ENCODE data around the gene RELA. TPM values are rescaled to one million over a fixed set of nuclear protein-coding genes. Genes with fewer than 3 reads are reported as not detected.

The RELA gene
- total and polyA plus RNA-seq, 2 of the 13 experiments (the other 11 are each of a cell fraction or from before 2014, with no cell fraction given), result 21.4 to 40.5 TPM

GRCh38 chr11:65711785-65712632 lies 49.3 kb upstream of the RELA start, which contains the start of gene KAT5 (continued):
- peak; percentile 42 for TF ChIP-seq PHF5A (CRISPR knock-in tag; IDR thresholded peaks at IDR 0.05; ENCODE audit: low read depth, unreplicated experiment)
- TF ChIP-seq, protein P1, sequence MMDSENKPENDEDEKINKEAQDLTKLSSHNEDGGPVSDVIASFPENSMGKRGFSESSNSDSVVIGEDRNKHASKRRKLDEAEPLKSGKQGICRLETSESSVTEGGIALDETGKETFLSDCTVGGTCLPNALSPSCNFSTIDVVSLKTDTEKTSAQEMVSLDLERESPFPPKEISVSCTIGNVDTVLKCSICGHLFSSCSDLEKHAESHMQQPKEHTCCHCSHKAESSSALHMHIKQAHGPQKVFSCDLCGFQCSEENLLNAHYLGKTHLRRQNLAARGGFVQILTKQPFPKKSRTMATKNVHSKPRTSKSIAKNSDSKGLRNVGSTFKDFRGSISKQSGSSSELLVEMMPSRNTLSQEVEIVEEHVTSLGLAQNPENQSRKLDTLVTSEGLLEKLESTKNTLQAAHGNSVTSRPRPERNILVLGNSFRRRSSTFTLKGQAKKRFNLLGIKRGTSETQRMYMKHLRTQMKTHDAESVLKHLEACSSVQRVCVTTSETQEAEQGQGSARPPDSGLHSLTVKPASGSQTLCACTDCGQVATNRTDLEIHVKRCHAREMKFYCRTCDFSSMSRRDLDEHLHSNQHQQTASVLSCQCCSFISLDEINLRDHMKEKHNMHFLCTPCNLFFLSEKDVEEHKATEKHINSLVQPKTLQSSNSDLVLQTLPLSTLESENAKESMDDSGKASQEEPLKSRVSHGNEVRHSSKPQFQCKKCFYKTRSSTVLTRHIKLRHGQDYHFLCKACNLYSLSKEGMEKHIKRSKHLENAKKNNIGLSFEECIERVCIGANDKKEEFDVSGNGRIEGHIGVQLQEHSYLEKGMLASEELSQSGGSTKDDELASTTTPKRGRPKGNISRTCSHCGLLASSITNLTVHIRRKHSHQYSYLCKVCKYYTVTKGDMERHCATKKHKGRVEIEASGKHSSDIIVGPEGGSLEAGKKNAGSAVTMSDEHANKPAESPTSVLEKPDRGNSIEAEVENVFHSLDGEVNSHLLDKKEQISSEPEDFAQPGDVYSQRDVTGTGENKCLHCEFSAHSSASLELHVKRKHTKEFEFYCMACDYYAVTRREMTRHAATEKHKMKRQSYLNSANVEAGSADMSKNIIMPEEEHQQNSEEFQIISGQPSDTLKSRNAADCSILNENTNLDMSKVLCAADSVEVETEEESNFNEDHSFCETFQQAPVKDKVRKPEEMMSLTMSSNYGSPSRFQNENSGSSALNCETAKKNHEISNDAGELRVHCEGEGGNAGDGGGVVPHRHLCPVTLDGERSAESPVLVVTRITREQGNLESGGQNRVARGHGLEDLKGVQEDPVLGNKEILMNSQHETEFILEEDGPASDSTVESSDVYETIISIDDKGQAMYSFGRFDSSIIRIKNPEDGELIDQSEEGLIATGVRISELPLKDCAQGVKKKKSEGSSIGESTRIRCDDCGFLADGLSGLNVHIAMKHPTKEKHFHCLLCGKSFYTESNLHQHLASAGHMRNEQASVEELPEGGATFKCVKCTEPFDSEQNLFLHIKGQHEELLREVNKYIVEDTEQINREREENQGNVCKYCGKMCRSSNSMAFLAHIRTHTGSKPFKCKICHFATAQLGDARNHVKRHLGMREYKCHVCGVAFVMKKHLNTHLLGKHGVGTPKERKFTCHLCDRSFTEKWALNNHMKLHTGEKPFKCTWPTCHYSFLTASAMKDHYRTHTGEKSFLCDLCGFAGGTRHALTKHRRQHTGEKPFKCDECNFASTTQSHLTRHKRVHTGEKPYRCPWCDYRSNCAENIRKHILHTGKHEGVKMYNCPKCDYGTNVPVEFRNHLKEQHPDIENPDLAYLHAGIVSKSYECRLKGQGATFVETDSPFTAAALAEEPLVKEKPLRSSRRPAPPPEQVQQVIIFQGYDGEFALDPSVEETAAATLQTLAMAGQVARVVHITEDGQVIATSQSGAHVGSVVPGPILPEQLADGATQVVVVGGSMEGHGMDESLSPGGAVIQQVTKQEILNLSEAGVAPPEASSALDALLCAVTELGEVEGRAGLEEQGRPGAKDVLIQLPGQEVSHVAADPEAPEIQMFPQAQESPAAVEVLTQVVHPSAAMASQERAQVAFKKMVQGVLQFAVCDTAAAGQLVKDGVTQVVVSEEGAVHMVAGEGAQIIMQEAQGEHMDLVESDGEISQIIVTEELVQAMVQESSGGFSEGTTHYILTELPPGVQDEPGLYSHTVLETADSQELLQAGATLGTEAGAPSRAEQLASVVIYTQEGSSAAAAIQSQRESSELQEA (CRISPR knock-in tag; IDR thresholded peaks at IDR 0.05; ENCODE audit: not compliant biosample characterization), result peak; percentile 96
- TF ChIP-seq ZNF567 (CRISPR knock-in tag; IDR thresholded peaks at IDR 0.05; ENCODE audit: borderline replicate concordance), result peak; percentile 37; the same call in 1 of the 2 replicates
- 0 out of 2 replicates have a peak, but pooled peaks have one; percentile 59 for TF ChIP-seq PRDM10 (CRISPR knock-in tag; IDR thresholded peaks at IDR 0.05; ENCODE audit: low read depth)
- peak; percentile 93 for TF ChIP-seq EED (CRISPR knock-in tag; IDR thresholded peaks at IDR 0.05)
- TF ChIP-seq ZNF772 (CRISPR knock-in tag; IDR thresholded peaks at IDR 0.05), result no peak; the same call in none of the 2 replicates
- no peak for TF ChIP-seq RFX5 (IDR thresholded peaks at IDR 0.05; ENCODE audit: low read depth, low read length)
- TF ChIP-seq, protein P2, sequence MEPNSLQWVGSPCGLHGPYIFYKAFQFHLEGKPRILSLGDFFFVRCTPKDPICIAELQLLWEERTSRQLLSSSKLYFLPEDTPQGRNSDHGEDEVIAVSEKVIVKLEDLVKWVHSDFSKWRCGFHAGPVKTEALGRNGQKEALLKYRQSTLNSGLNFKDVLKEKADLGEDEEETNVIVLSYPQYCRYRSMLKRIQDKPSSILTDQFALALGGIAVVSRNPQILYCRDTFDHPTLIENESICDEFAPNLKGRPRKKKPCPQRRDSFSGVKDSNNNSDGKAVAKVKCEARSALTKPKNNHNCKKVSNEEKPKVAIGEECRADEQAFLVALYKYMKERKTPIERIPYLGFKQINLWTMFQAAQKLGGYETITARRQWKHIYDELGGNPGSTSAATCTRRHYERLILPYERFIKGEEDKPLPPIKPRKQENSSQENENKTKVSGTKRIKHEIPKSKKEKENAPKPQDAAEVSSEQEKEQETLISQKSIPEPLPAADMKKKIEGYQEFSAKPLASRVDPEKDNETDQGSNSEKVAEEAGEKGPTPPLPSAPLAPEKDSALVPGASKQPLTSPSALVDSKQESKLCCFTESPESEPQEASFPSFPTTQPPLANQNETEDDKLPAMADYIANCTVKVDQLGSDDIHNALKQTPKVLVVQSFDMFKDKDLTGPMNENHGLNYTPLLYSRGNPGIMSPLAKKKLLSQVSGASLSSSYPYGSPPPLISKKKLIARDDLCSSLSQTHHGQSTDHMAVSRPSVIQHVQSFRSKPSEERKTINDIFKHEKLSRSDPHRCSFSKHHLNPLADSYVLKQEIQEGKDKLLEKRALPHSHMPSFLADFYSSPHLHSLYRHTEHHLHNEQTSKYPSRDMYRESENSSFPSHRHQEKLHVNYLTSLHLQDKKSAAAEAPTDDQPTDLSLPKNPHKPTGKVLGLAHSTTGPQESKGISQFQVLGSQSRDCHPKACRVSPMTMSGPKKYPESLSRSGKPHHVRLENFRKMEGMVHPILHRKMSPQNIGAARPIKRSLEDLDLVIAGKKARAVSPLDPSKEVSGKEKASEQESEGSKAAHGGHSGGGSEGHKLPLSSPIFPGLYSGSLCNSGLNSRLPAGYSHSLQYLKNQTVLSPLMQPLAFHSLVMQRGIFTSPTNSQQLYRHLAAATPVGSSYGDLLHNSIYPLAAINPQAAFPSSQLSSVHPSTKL (CRISPR knock-in tag; IDR thresholded peaks at IDR 0.05), result peak; percentile 63
- TF ChIP-seq PPARG (CRISPR knock-in tag; conservative IDR thresholded peaks at IDR 0.05), result peak; percentile 73

Measured in HepG2 (cell line).